C1 segment of cervical spinal cord (tissue), 14 donors: Measurements from ENCODE around the gene COL5A1.
"Not testable (repeated sequence)": the region's sequence is repeated elsewhere in the genome, so short reads cannot be mapped to it uniquely, and the experiment has no call there.

Source experiments
- DNase-seq, 14 donors: peaks; one replicate each; lab custom pipeline; 2025; lab: John Stamatoyannopoulos, UW

Gene COL5A1

GRCh38 chr9:134676886-134677285, 35.3 kb downstream of the COL5A1 start:
- DNase-seq, result no peak

GRCh38 chr9:134677743-134678142, 36.1 kb downstream of the COL5A1 start:
- no peak for DNase-seq

- no peak for DNase-seq
Observed at GRCh38 chr9:134678206-134678605, 36.6 kb downstream of the COL5A1 start.

GRCh38 chr9:134678666-134679443, 37.3 kb downstream of the COL5A1 start:
- no peak for DNase-seq

- no peak for DNase-seq
Observed at GRCh38 chr9:134679616-134680392, 38.2 kb downstream of the COL5A1 start.

- no peak for DNase-seq
Observed at GRCh38 chr9:134680393-134681060, 38.9 kb downstream of the COL5A1 start.

- no peak for DNase-seq
Observed at GRCh38 chr9:134681061-134681661, 39.6 kb downstream of the COL5A1 start.

GRCh38 chr9:134682026-134682425, 40.4 kb downstream of the COL5A1 start:
- no peak for DNase-seq

- no peak for DNase-seq
Observed at GRCh38 chr9:134682651-134683364, 41.2 kb downstream of the COL5A1 start.

- no peak for DNase-seq
Observed at GRCh38 chr9:134683714-134684374, 42.2 kb downstream of the COL5A1 start.

- DNase-seq, result no peak
Observed at GRCh38 chr9:134684375-134684723, 42.7 kb downstream of the COL5A1 start.

- not testable (repeated sequence) for DNase-seq
Observed at GRCh38 chr9:134684941-134685340, 43.3 kb downstream of the COL5A1 start.

- no peak for DNase-seq
Observed at GRCh38 chr9:134685784-134686183, 44.2 kb downstream of the COL5A1 start.

GRCh38 chr9:134686896-134687295, 45.3 kb downstream of the COL5A1 start:
- DNase-seq, result no peak

GRCh38 chr9:134687556-134687955, 46.0 kb downstream of the COL5A1 start:
- no peak for DNase-seq

- no peak for DNase-seq
Observed at GRCh38 chr9:134688231-134688630, 46.6 kb downstream of the COL5A1 start.

GRCh38 chr9:134688661-134689320, 47.2 kb downstream of the COL5A1 start:
- no peak for DNase-seq

- peak in 9 of 14 donors; percentile 3 to 45 (median 14) for DNase-seq
Observed at GRCh38 chr9:134689321-134690181, 47.9 kb downstream of the COL5A1 start.

GRCh38 chr9:134690301-134690751, 48.7 kb downstream of the COL5A1 start:
- DNase-seq, result no peak
